SK-N-SH (cell line): Measurements from ENCODE around the gene CELSR3. TPM values are rescaled to one million over a fixed set of nuclear protein-coding genes. Genes with fewer than 3 reads are reported as not detected.

ENCODE experiments used
- CTCF ChIA-PET: fragments of 300-600, 350-600 bp; formaldehyde crosslinking; extraction: SDS; loops from one replicate; lab custom pipeline; 2021; lab: Yijun Ruan, JAX
- POLR2A ChIA-PET: fragments of 350-600 bp; sonication (Branson Sonifier 250); formaldehyde crosslinking; extraction: SDS; loops from one replicate; lab custom pipeline; 2020; ENCODE audit warnings: antibody characterized with exemption, inconsistent platforms; lab: Yijun Ruan, JAX
- DNase-seq: peaks from one replicate; pipeline ENCODE4 v3.0.0; 2012
- H2AFZ ChIP-seq: fragments of 200-600 bp; sonication (generic); 2 replicates; pipeline ENCODE4 v1.8.1; 2016; ENCODE audit warnings: antibody characterized with exemption, mild to moderate bottlenecking, low read depth
- H3F3A ChIP-seq: fragments of 200-600 bp; sonication (generic); replicated peaks from 2 replicates; pipeline ENCODE3; 2016; ENCODE audit warnings: antibody characterized with exemption, mild to moderate bottlenecking; ENCODE audit not compliant: insufficient read depth
- H3K27ac ChIP-seq, 2 experiments: fragments of 200-500 bp in 1 of 2; fragments of 200-600 bp in 1 of 2; sonication (Bioruptor generic) in 1 of 2; sonication (generic), shearing (Covaris generic) in 1 of 2; 2 replicates each; pipeline versions ENCODE4 v1.5.1 to v1.6.1; 2014 to 2016; ENCODE audit warnings: low read depth in 2 of 2, inconsistent platforms in 1 of 2, low read length in 1 of 2, mild to moderate bottlenecking in 1 of 2, mixed read lengths in 1 of 2
- H3K27me3 ChIP-seq: fragments of 200-600 bp; sonication (generic), shearing (Covaris generic); 2 replicates; pipeline ENCODE4 v1.6.1; 2016; ENCODE audit warnings: mixed run types; ENCODE audit not compliant: insufficient read depth
- H3K36me3 ChIP-seq, 2 experiments: fragments of 200-500 bp in 1 of 2; fragments of 200-600 bp in 1 of 2; sonication (Bioruptor generic) in 1 of 2; sonication (generic) in 1 of 2; replicated peaks in 1 of 2; 2 replicates each; pipeline versions ENCODE3 to v1.5.1; 2014 to 2016; ENCODE audit warnings: low read length in 1 of 2, mild to moderate bottlenecking in 1 of 2; ENCODE audit not compliant: insufficient read depth in 2 of 2, control insufficient read depth in 1 of 2
- H3K4me1 ChIP-seq, 2 experiments: fragments of 200-500 bp in 1 of 2; fragments of 200-600 bp in 1 of 2; sonication (Bioruptor generic) in 1 of 2; sonication (generic), shearing (Covaris generic) in 1 of 2; 2 replicates each; pipeline versions ENCODE4 v1.5.1 to v1.6.1; 2014 to 2016; ENCODE audit warnings: low read depth in 1 of 2, low read length in 1 of 2, mixed run types in 1 of 2; ENCODE audit not compliant: insufficient read depth in 2 of 2, control insufficient read depth in 1 of 2
- H3K4me2 ChIP-seq: fragments of 200-600 bp; sonication (generic), shearing (Covaris generic); 2 replicates; pipeline ENCODE4 v1.6.1; 2017; ENCODE audit warnings: mixed run types
- H3K4me3 ChIP-seq, 2 experiments: fragments of 200-500 bp in 1 of 2; fragments of 200-600 bp in 1 of 2; sonication (Bioruptor generic) in 1 of 2; sonication (generic), shearing (Covaris generic) in 1 of 2; 2 replicates each; pipeline versions ENCODE4 v1.5.1 to v1.8.1; 2014 to 2016; ENCODE audit warnings: low read depth in 2 of 2, inconsistent platforms in 1 of 2, low read length in 1 of 2, mild to moderate bottlenecking in 1 of 2, mixed read lengths in 1 of 2, moderate library complexity in 1 of 2
- H3K79me2 ChIP-seq: fragments of 200-600 bp; sonication (generic); 2 replicates; pipeline ENCODE4 v1.8.1; 2017; ENCODE audit warnings: mild to moderate bottlenecking; ENCODE audit not compliant: insufficient read depth
- H3K9ac ChIP-seq: fragments of 200-600 bp; sonication (generic); 2 replicates; pipeline ENCODE4 v1.6.1; 2017; ENCODE audit warnings: mixed run types
- H3K9me2 ChIP-seq: fragments of 200-600 bp; sonication (generic); 2 replicates; pipeline ENCODE4 v1.6.1; 2017; ENCODE audit warnings: mixed run types
- H3K9me3 ChIP-seq: fragments of 200-600 bp; sonication (generic); 2 replicates; pipeline ENCODE4 v1.6.1; 2017; ENCODE audit warnings: mixed run types, mild to moderate bottlenecking, moderate library complexity
- H4K20me1 ChIP-seq: fragments of 200-600 bp; sonication (generic); 2 replicates; pipeline ENCODE4 v1.6.1; 2017; ENCODE audit warnings: mild to moderate bottlenecking, mixed run types; ENCODE audit not compliant: insufficient read depth
- CHD2 ChIP-seq: fragments of 150-350 bp; IDR thresholded peaks from 2 replicates; pipeline ENCODE4 v1.6.1; 2018; ENCODE audit warnings: low read length; ENCODE audit not compliant: partially characterized antibody
- CTCF ChIP-seq: fragments of 200-600 bp; sonication (generic); IDR thresholded peaks from 2 replicates; pipeline ENCODE4 v1.6.1; 2017; ENCODE audit warnings: antibody characterized with exemption, mild to moderate bottlenecking, moderate library complexity
- ELF1 ChIP-seq: IDR thresholded peaks from 2 replicates; pipeline ENCODE4 v1.4.0; 2012
- EZH2phosphoT487 ChIP-seq: fragments of 200-600 bp; sonication (generic); IDR thresholded peaks from 2 replicates; pipeline ENCODE4 v1.6.1; 2017; ENCODE audit warnings: low read depth, mixed run types, mild to moderate bottlenecking, antibody characterized with exemption, moderate library complexity, borderline replicate concordance
- FOSL2 ChIP-seq: IDR thresholded peaks from 2 replicates; pipeline ENCODE4 v1.4.0; 2012; ENCODE audit warnings: low read depth, mild to moderate bottlenecking, moderate library complexity, borderline replicate concordance
- FOXM1 ChIP-seq: IDR thresholded peaks from 2 replicates; pipeline ENCODE4 v1.4.0; 2012; ENCODE audit warnings: low read depth, mild to moderate bottlenecking
- GABPA ChIP-seq: IDR thresholded peaks from 2 replicates; pipeline ENCODE4 v1.4.0; 2012; ENCODE audit warnings: low read depth, mild to moderate bottlenecking
- IRF3 ChIP-seq: fragments of 150-350 bp; IDR thresholded peaks from 2 replicates; pipeline ENCODE4 v1.6.1; 2016; ENCODE audit warnings: mild to moderate bottlenecking, low read depth, low read length
- MAX ChIP-seq: IDR thresholded peaks from 2 replicates; pipeline ENCODE4 v1.4.0; 2012; ENCODE audit warnings: low read depth
- NFIC ChIP-seq: IDR thresholded peaks from 2 replicates; pipeline ENCODE4 v1.4.0; 2012; ENCODE audit warnings: borderline replicate concordance
- NRF1 ChIP-seq: IDR thresholded peaks from 2 replicates; pipeline ENCODE4 v1.6.1; 2012; ENCODE audit warnings: low read depth, mild to moderate bottlenecking, low read length
- PBX3 ChIP-seq: IDR thresholded peaks from 2 replicates; pipeline ENCODE4; 2012
- RAD21 ChIP-seq: IDR thresholded peaks from 2 replicates; pipeline ENCODE4 v1.6.1; 2012; ENCODE audit warnings: mild to moderate bottlenecking, low read length
- RCOR1 ChIP-seq: fragments of 150-350 bp; IDR thresholded peaks from 2 replicates; pipeline ENCODE4 v1.6.1; 2017; ENCODE audit warnings: antibody characterized with exemption, low read length
- RFX5 ChIP-seq: IDR thresholded peaks from 2 replicates; pipeline ENCODE4 v1.6.1; 2012; ENCODE audit warnings: mild to moderate bottlenecking, improper control_type of control experiment, low read length
- RXRA ChIP-seq: IDR thresholded peaks from 2 replicates; pipeline ENCODE4 v1.4.0; 2012; ENCODE audit warnings: low read depth, mild to moderate bottlenecking, borderline replicate concordance
- TCF12 ChIP-seq: IDR thresholded peaks from 2 replicates; pipeline ENCODE4 v1.4.0; 2012
- TEAD4 ChIP-seq: IDR thresholded peaks from 2 replicates; pipeline ENCODE4 v1.4.0; 2012; ENCODE audit warnings: mild to moderate bottlenecking, borderline replicate concordance; ENCODE audit not compliant: insufficient read depth
- USF1 ChIP-seq: IDR thresholded peaks from 2 replicates; pipeline ENCODE4 v1.4.0; 2012; ENCODE audit warnings: low read depth, borderline replicate concordance
- YY1 ChIP-seq: IDR thresholded peaks from 2 replicates; pipeline ENCODE4 v1.4.0; 2012; ENCODE audit warnings: low read depth, mild to moderate bottlenecking
- WGBS: methylation state at CpG from one replicate; pipeline ENCODE4 v1.1.6; 2017; ENCODE audit warnings: low lambda C conversion rate; 5-methylcytosine and 5-hydroxymethylcytosine counted together
- polyA plus RNA-seq, 3 experiments: library from polyadenylated mRNA; depleted of rRNA; stranded (reverse); fragments of >200 nt; gene quantifications; 2 replicates each; pipeline ENCODE4 v1.2.3, GENCODE V29; 2012
- TF ChIP-seq, protein P1 (sequence below): IDR thresholded peaks from 2 replicates; pipeline ENCODE4 v1.4.0; 2012; ENCODE audit warnings: low read depth, borderline replicate concordance

CELSR3 gene
- polyA plus RNA-seq, 1 of the 3 experiments (the other 2 are of a cell fraction), result 11.7 TPM

GRCh38 chr3:48630833-48631232 lies 31.9 kb downstream of the CELSR3 start:
- Histone ChIP-seq H3K9ac (no peak overlapping the region), H3K4me2 (no peak overlapping the region), H2AFZ (no peak overlapping the region), H3K36me3 (peaks cover 3 to 51% of the 10 kb centered on the region in 2 experiments), H3K9me3 (no peaks in the 10 kb centered on the region), H3K27ac (no peak overlapping the region), H3K79me2 (peaks cover 16% of the 10 kb centered on the region), H3K4me1 (peaks cover 7 to 14% of the 10 kb centered on the region in 2 experiments; a peak in 3 of 4 replicates), H3K9me2 (no peaks in the 10 kb centered on the region), H3F3A (no peaks in the 10 kb centered on the region), H3K27me3 (no peaks in the 10 kb centered on the region), H3K4me3 (no peak overlapping the region), H4K20me1 (peaks cover 14% of the 10 kb centered on the region; the same call in 1 of the 2 replicates)
- ChIA-PET POLR2A (no interaction called here), CTCF (no interaction called here)
- whole genome bisulfite sequencing, result 87% methylated on average over 12 of the region's 12 CpGs
- no peak for TF ChIP-seq RAD21
- TF ChIP-seq FOSL2, result no peak
- no peak for TF ChIP-seq EZH2phosphoT487
- TF ChIP-seq RXRA, result no peak
- TF ChIP-seq RFX5, result no peak
- TF ChIP-seq YY1, result no peak
- no peak for TF ChIP-seq NRF1
- TF ChIP-seq IRF3, result no peak
- no peak for TF ChIP-seq ELF1
- TF ChIP-seq NFIC, result no peak
- TF ChIP-seq RCOR1, result no peak
- DNase-seq, result no peak

GRCh38 chr3:48630407-48630806 lies 32.3 kb downstream of the CELSR3 start:
- Histone ChIP-seq H3F3A (no peaks in the 10 kb centered on the region), H2AFZ (no peak overlapping the region), H3K4me3 (no peak overlapping the region), H3K79me2 (peaks cover 16% of the 10 kb centered on the region), H3K27ac (no peak overlapping the region), H3K9me3 (no peaks in the 10 kb centered on the region), H3K9ac (no peak overlapping the region), H3K9me2 (no peaks in the 10 kb centered on the region), H3K4me1 (peaks cover 7 to 11% of the 10 kb centered on the region in 2 experiments; a peak in 3 of 4 replicates), H3K4me2 (no peak overlapping the region), H4K20me1 (peaks cover 14% of the 10 kb centered on the region; the same call in 1 of the 2 replicates), H3K36me3 (peaks cover 3 to 51% of the 10 kb centered on the region in 2 experiments), H3K27me3 (no peaks in the 10 kb centered on the region)
- DNase-seq, result no peak
- ChIA-PET POLR2A (no interaction called here), CTCF (no interaction called here)
- whole genome bisulfite sequencing, result 94% methylated on average over 8 of the region's 8 CpGs
- no peak for TF ChIP-seq PBX3
- TF ChIP-seq GABPA, result no peak
- TF ChIP-seq TCF12, result no peak
- TF ChIP-seq NFIC, result no peak
- no peak for TF ChIP-seq MAX
- no peak for TF ChIP-seq CTCF
- no peak for TF ChIP-seq CHD2
- TF ChIP-seq TEAD4, result no peak
- TF ChIP-seq, protein P1, sequence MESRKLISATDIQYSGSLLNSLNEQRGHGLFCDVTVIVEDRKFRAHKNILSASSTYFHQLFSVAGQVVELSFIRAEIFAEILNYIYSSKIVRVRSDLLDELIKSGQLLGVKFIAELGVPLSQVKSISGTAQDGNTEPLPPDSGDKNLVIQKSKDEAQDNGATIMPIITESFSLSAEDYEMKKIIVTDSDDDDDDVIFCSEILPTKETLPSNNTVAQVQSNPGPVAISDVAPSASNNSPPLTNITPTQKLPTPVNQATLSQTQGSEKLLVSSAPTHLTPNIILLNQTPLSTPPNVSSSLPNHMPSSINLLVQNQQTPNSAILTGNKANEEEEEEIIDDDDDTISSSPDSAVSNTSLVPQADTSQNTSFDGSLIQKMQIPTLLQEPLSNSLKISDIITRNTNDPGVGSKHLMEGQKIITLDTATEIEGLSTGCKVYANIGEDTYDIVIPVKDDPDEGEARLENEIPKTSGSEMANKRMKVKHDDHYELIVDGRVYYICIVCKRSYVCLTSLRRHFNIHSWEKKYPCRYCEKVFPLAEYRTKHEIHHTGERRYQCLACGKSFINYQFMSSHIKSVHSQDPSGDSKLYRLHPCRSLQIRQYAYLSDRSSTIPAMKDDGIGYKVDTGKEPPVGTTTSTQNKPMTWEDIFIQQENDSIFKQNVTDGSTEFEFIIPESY, result no peak
- no peak for TF ChIP-seq USF1
- TF ChIP-seq FOXM1, result no peak
